Ovary (tissue), 3 donors: ENCODE measurements around the gene RAB40B.

Experiments
- CTCF ChIP-seq, 3 donors: fragments of 450-650 bp in 2 of 3; fragments of 200-600 bp in 1 of 3; IDR thresholded peaks; one replicate each; pipeline versions ENCODE4 v1.5.1 to v1.8.0; 2016 to 2022; ENCODE audit warnings: antibody characterized with exemption in 3 of 3, mild to moderate bottlenecking in 1 of 3
- EP300 ChIP-seq: sonication (generic); formaldehyde crosslinking; IDR thresholded peaks from one replicate; pipeline ENCODE4 v1.6.1; 2017; ENCODE audit warnings: antibody characterized with exemption
- POLR2A ChIP-seq: fragments of 450-650 bp; IDR thresholded peaks from one replicate; pipeline ENCODE4 v1.6.1; 2017; ENCODE audit warnings: antibody characterized with exemption, mild to moderate bottlenecking, moderate library complexity
- donor health status: DM: no; HTN: no; CAD: no.

GRCh38 chr17:82723169-82723807 lies 24.8 kb upstream of the RAB40B start:
- TF ChIP-seq CTCF (IDR thresholded peaks at IDR 0.05) (no peak), EP300 (no peak), POLR2A (no peak)
